ENCODE data around the gene LYL1. TPM values are rescaled to one million over a fixed set of nuclear protein-coding genes. Genes with fewer than 3 reads are reported as not detected.

Gene LYL1
- total RNA-seq, 1 donor from 2014 or later: 27.2 TPM

DNA sequence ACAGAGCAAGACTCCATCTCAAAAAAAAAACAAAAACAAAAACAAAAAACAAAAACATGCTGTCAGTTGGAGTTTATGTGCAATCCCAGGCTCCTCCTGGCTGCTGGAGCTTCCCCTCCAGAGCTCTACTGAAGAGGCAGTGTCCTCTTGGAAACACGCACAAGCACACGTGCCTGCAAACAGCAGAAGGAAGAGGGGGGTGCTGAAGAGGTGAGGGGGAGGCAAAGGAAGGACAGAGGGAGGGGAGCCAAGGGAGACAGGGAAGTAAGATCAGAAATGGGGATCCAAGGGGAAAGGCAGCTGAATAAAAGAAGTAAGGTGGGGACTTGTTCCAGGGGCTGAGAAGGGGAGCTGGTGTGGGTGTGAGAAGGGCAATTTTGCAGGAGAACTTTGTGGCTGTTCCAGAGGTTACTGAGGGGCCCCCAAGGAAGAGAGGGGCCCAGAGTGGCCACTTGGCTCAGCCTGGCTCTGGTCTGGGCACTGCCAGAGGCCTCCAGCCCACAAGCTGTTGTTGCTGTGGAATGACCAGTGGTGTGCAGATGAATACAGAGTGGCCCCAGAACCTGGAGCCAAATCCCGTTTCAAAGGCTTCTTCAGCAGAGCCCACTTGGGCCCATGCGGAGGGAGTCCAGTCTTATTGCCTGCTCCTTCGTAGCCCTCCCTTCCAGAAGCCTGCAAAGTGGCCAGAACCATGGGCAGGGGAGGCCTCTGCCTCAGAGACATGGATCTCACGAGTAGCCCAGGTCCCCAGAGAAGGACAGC is 34.4 kb downstream of the LYL1 start:
- DNase-seq (no peak), ATAC-seq (no peak)
- Histone ChIP-seq H3K27me3 (ENCODE audit: low read depth) (no peaks in the 10 kb centered on the region), H3K27ac (peak overlapping the region; percentile 18), H3K9me3 (no peaks in the 10 kb centered on the region), H3K36me3 (peaks cover 11% of the 10 kb centered on the region), H3K4me3 (no peak overlapping the region), H3K4me1 (peaks cover 72% of the 10 kb centered on the region)
- TF ChIP-seq CTCF (IDR thresholded peaks at IDR 0.05): no peak
- intact Hi-C loops (cut with DNase I): no loop called here

DNA sequence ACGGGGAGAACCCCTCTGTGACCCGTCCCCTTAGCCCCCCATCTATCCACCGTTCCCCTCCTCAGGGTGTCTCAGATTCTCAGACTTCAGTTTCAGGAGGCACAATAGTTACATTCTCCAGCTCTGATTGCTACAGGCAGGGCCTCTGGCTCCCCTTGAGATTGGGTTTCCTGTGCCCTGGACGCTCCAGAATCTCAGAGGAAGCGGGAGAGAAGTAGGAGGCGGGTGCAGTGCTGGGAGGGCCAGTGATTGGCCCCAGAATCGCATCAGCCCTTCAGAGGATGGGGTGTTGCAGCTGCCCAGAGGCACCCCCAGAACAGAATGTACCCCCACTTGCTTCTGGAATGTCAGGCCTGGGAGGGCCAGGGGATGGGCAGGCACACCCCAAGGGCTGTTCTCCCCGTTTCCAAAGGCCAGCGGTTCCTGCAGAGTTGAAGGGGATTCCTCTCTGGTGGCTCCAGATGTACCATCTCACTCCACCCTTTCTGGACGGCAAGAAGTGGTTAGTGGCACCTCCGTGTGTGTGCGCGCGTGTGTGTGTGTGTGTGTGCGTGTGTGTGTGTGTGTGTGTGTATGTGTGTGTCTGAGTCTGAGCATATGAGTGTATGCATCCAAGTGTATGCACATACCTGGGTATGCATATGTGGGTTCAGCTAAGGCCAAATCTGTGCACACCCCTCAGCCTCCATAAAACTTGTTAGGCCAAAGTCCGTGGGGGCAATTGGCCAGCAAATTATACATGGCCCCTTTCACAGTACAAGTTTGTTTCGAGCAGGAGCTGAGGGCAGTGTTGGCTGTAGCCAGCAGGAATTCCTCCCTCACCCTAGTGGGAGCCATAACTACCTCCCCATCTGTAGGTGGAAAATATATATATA is 35.5 kb downstream of the LYL1 start:
- DNase-seq (no peak), ATAC-seq (no peak)
- H3K27me3 ChIP-seq (ENCODE audit: low read depth): no peaks in the 10 kb centered on the region
- no peak overlapping the region for H3K27ac ChIP-seq
- no peak overlapping the region for H3K4me3 ChIP-seq
- H3K4me1 ChIP-seq: peaks cover 83% of the 10 kb centered on the region
- H3K9me3 ChIP-seq: no peaks in the 10 kb centered on the region
- H3K36me3 ChIP-seq: peaks cover 8% of the 10 kb centered on the region
- intact Hi-C loops (cut with DNase I): no loop called here
- no peak for TF ChIP-seq CTCF (IDR thresholded peaks at IDR 0.05)

GRCh38 chr19:13066226-13066625 is 36.4 kb downstream of the LYL1 start:
- TF ChIP-seq CTCF (IDR thresholded peaks at IDR 0.05): no peak
- Histone ChIP-seq H3K4me3 (no peak overlapping the region), H3K9me3 (no peaks in the 10 kb centered on the region), H3K27me3 (ENCODE audit: low read depth) (no peaks in the 10 kb centered on the region), H3K27ac (no peak overlapping the region), H3K4me1 (peaks cover 93% of the 10 kb centered on the region), H3K36me3 (peaks cover 8% of the 10 kb centered on the region)
- intact Hi-C loops (cut with DNase I): no loop called here
- ATAC-seq: no peak
- DNase-seq: no peak

- Histone ChIP-seq H3K9me3 (no peaks in the 10 kb centered on the region), H3K36me3 (peaks cover 8% of the 10 kb centered on the region), H3K4me1 (peaks cover 97% of the 10 kb centered on the region), H3K27me3 (ENCODE audit: low read depth) (no peaks in the 10 kb centered on the region), H3K4me3 (no peak overlapping the region), H3K27ac (peak overlapping the region; percentile 47)
- intact Hi-C loops (cut with DNase I): no loop called here
- no peak for TF ChIP-seq CTCF (IDR thresholded peaks at IDR 0.05)
- DNase-seq (no peak), ATAC-seq (no peak)
Observed at GRCh38 chr19:13064092-13064489, 38.6 kb downstream of the LYL1 start.

GRCh38 chr19:13063461-13064091 is 39.1 kb downstream of the LYL1 start:
- intact Hi-C loops (cut with DNase I): no loop called here
- H3K4me1 ChIP-seq: peaks cover 97% of the 10 kb centered on the region
- no peak for ATAC-seq
- no peak overlapping the region for H3K4me3 ChIP-seq
- DNase-seq: no peak
- no peaks in the 10 kb centered on the region for H3K27me3 ChIP-seq (ENCODE audit: low read depth)
- H3K36me3 ChIP-seq: peaks cover 8% of the 10 kb centered on the region
- no peak for TF ChIP-seq CTCF (IDR thresholded peaks at IDR 0.05)
- peak overlapping the region; percentile 18 for H3K27ac ChIP-seq
- H3K9me3 ChIP-seq: no peaks in the 10 kb centered on the region
